HepG2 (cell line): ENCODE results near the gene TEDC2. TPM values are rescaled to one million over a fixed set of nuclear protein-coding genes. Genes with fewer than 3 reads are reported as not detected.

Experiments
- ATAC-seq: fragments of 200-7000 bp; cut with Tn5 transposase; 3 replicates; pipeline ENCODE4 v1.9.1; 2020; ENCODE audit warnings: mild to moderate bottlenecking, moderate library complexity
- BruUV-seq: library from RNA; stranded (reverse); fragments of 400-500 nt; replicated peaks from 2 replicates; lab custom pipeline; 2021; lab: Mats Ljungman, UMichigan
- CTCF ChIA-PET: fragments of 300-600 bp; formaldehyde crosslinking; extraction: SDS; loops from one replicate; lab custom pipeline; 2021; ENCODE audit warnings: low total read pairs, inconsistent platforms, low intra/inter-chr PET ratio; lab: Yijun Ruan, JAX
- POLR2A ChIA-PET: fragments of 350-600 bp; sonication (Branson Sonifier 250); formaldehyde crosslinking; loops from one replicate; lab custom pipeline; 2020; ENCODE audit warnings: antibody characterized with exemption, inconsistent platforms; lab: Yijun Ruan, JAX
- DNase-seq: peaks from one replicate; pipeline ENCODE4 v3.0.0-alpha.2; 2015; ENCODE audit warnings: low spot score
- FAIRE-seq: peaks from 3 replicates; lab custom pipeline; 2011; peaks lifted over from hg19 to GRCh38; lab: Jason Lieb, UNC
- H2AFZ ChIP-seq: one replicate; pipeline ENCODE4 v1.6.1; 2011; ENCODE audit warnings: low read length, inconsistent platforms
- H3K27ac ChIP-seq: fragments of 300-600 bp; 3 replicates; pipeline ENCODE4 v1.8.0; 2011; ENCODE audit warnings: mixed run types, mild to moderate bottlenecking, mixed read lengths, low read length, inconsistent platforms; ENCODE audit not compliant: insufficient read depth; ENCODE audit errors: extremely low read length
- H3K27me3 ChIP-seq, 2 experiments: fragments of 200-600 bp in 1 of 2; 2 replicates in 1 of 2; 3 replicates in 1 of 2; pipeline versions ENCODE4 v1.6.0 to v1.8.0; 2011; ENCODE audit warnings: low read length in 2 of 2, mild to moderate bottlenecking in 2 of 2, moderate library complexity in 2 of 2, inconsistent platforms in 1 of 2; ENCODE audit not compliant: insufficient read depth in 2 of 2, control insufficient read depth in 1 of 2
- H3K36me3 ChIP-seq, 2 experiments: fragments of 200-600 bp in 1 of 2; replicated peaks in 1 of 2; 2 replicates in 1 of 2; 3 replicates in 1 of 2; pipeline versions ENCODE4 v1.5.1 to v1.8.0; 2011; ENCODE audit warnings: low read length in 2 of 2, inconsistent platforms in 1 of 2; ENCODE audit not compliant: insufficient read depth in 2 of 2, control insufficient read depth in 1 of 2
- H3K4me1 ChIP-seq: 2 replicates; pipeline ENCODE4 v1.5.1; 2012; ENCODE audit warnings: low read length, inconsistent platforms; ENCODE audit not compliant: insufficient read depth
- H3K4me2 ChIP-seq: 2 replicates; pipeline ENCODE4 v1.6.0; 2011; ENCODE audit warnings: low read depth, low read length, inconsistent platforms
- H3K4me3 ChIP-seq, 3 experiments: fragments of 200-600 bp in 1 of 3; sonication (generic), shearing (Covaris generic) in 1 of 3; replicated peaks in 1 of 3; 2 replicates each; pipeline ENCODE4 v1.5.1; 2011 to 2016; ENCODE audit warnings: low read length in 3 of 3, inconsistent platforms in 2 of 3, low read depth in 2 of 3, mild to moderate bottlenecking in 2 of 3, control low read depth in 1 of 3, mixed read lengths in 1 of 3; ENCODE audit not compliant: insufficient read depth in 1 of 3
- H3K79me2 ChIP-seq: one replicate; pipeline ENCODE4 v1.6.1; 2011; ENCODE audit warnings: low read length, inconsistent platforms; ENCODE audit not compliant: insufficient read depth
- H3K9ac ChIP-seq: 2 replicates; pipeline ENCODE4 v1.6.0; 2011; ENCODE audit warnings: mild to moderate bottlenecking, low read depth, low read length, inconsistent platforms; ENCODE audit not compliant: insufficient read depth
- H3K9me3 ChIP-seq: 2 replicates; pipeline ENCODE4 v1.5.1; 2012; ENCODE audit warnings: mild to moderate bottlenecking, low read length
- H4K20me1 ChIP-seq: 2 replicates; pipeline ENCODE4 v1.6.0; 2011; ENCODE audit warnings: inconsistent platforms, mild to moderate bottlenecking, low read length, moderate library complexity; ENCODE audit not compliant: insufficient read depth
- ARNT ChIP-seq: fragments of 450-650 bp; IDR thresholded peaks from 2 replicates; pipeline ENCODE4 v1.6.1; 2017
- BRF2 ChIP-seq: sonication (generic); formaldehyde crosslinking; IDR thresholded peaks from 2 replicates; pipeline ENCODE4 v1.8.1; 2022; ENCODE audit warnings: mild to moderate bottlenecking, missing genetic modification reagents
- CTCF ChIP-seq: sonication (generic); formaldehyde crosslinking; IDR thresholded peaks from 2 replicates; pipeline ENCODE4 v1.5.0; 2020; ENCODE audit warnings: mild to moderate bottlenecking, missing genetic modification reagents, moderate library complexity
- E2F1 ChIP-seq: sonication (generic); formaldehyde crosslinking; IDR thresholded peaks from 2 replicates; pipeline ENCODE4 v1.5.0; 2020; ENCODE audit warnings: missing genetic modification reagents
- GABPA ChIP-seq, 2 experiments: IDR thresholded peaks; 2 replicates each; pipeline ENCODE4 v1.6.1; 2011 to 2016; ENCODE audit warnings: low read depth in 2 of 2, low read length in 1 of 2, missing biosample characterization in 1 of 2, missing genetic modification characterization in 1 of 2
- HDAC2 ChIP-seq: sonication (generic); formaldehyde crosslinking; IDR thresholded peaks from 2 replicates; pipeline ENCODE4 v1.4.0; 2020; ENCODE audit warnings: missing genetic modification reagents
- HIC2 ChIP-seq: sonication (generic); formaldehyde crosslinking; IDR thresholded peaks from 2 replicates; pipeline ENCODE4 v1.9.0; 2022; ENCODE audit warnings: low read depth, missing genetic modification reagents
- HIVEP1 ChIP-seq: sonication (generic); formaldehyde crosslinking; IDR thresholded peaks from 2 replicates; pipeline ENCODE4 v1.4.0; 2020; ENCODE audit warnings: mild to moderate bottlenecking, missing genetic modification reagents
- MAFK ChIP-seq, 2 experiments: IDR thresholded peaks in 1 of 2; conservative IDR thresholded peaks in 1 of 2; 2 replicates each; pipeline ENCODE4 v1.6.1; 2011; ENCODE audit warnings: improper control_type of control experiment in 2 of 2, low read length in 2 of 2
- MIER3 ChIP-seq: IDR thresholded peaks from 2 replicates; pipeline ENCODE4 v1.6.1; 2016; ENCODE audit warnings: missing compliant biosample characterization, borderline replicate concordance
- NR2F6 ChIP-seq, 2 experiments: IDR thresholded peaks; 2 replicates each; pipeline ENCODE4 v1.6.1; 2016; ENCODE audit warnings: antibody characterized with exemption in 1 of 2, mild to moderate bottlenecking in 1 of 2
- PCBP2 ChIP-seq: fragments of 200-400 bp; formaldehyde crosslinking; optimal IDR thresholded peaks from 2 replicates; pipeline ENCODE3; 2018; ENCODE audit warnings: low read length, low read depth; ENCODE audit not compliant: poor library complexity, severe bottlenecking
- SMARCC2 ChIP-seq: fragments of 450-650 bp; IDR thresholded peaks from 2 replicates; pipeline ENCODE4 v1.6.1; 2017; ENCODE audit warnings: antibody characterized with exemption, mild to moderate bottlenecking
- ZBTB42 ChIP-seq: sonication (generic); formaldehyde crosslinking; IDR thresholded peaks from 2 replicates; pipeline ENCODE4 v1.5.0; 2020; ENCODE audit warnings: mild to moderate bottlenecking, missing genetic modification reagents
- ZC3H13 ChIP-seq: sonication (generic); formaldehyde crosslinking; IDR thresholded peaks from 2 replicates; pipeline ENCODE4 v1.8.1; 2023; ENCODE audit warnings: mild to moderate bottlenecking, missing genetic modification reagents, moderate library complexity
- ZNF275 ChIP-seq: sonication (generic); formaldehyde crosslinking; IDR thresholded peaks from 2 replicates; pipeline ENCODE4 v1.8.0; 2022; ENCODE audit warnings: missing genetic modification reagents, mild to moderate bottlenecking, inconsistent platforms, borderline replicate concordance
- WGBS: methylation state at CpG from one replicate; pipeline ENCODE4 v1.1.6; 2017; ENCODE audit warnings: low lambda C conversion rate; 5-methylcytosine and 5-hydroxymethylcytosine counted together
- in situ Hi-C: cut with HindIII; loops from 2 replicates; pipeline ENCODE4 v1.10.0; 2017; ENCODE audit warnings: low pct_unique_long_range_greater_than_20kb; ENCODE audit not compliant: extremely low pct_ligation_motif_present
- intact Hi-C: fragments of 100-400 bp; cut with micrococcal nuclease; formaldehyde crosslinking; loops from one replicate; pipeline ENCODE4 v1.10.0; 2022; ENCODE audit not compliant: unreplicated experiment
- polyA plus RNA-seq, 8 experiments: library from polyadenylated mRNA; depleted of rRNA in 3 of 8; stranded (reverse) in 7 of 8; unstranded in 1 of 8; fragments of >200 nt; fragmentation: Illumina TruSeq in 4 of 8; extraction: Trizol in 4 of 8; gene quantifications; 2 replicates each; pipeline versions ENCODE4 v1.2.1 to v1.2.3, GENCODE V29; 2011 to 2016; ENCODE audit warnings: low read depth in 4 of 8, missing spikeins in 1 of 8, mixed read lengths in 1 of 8; ENCODE audit not compliant: insufficient read depth in 1 of 8
- total RNA-seq, 5 experiments: library from RNA; depleted of rRNA; stranded (reverse); fragments of >200 nt; fragmentation: Illumina TruSeq; extraction: Trizol; gene quantifications; 2 replicates each; pipeline ENCODE4 v1.2.3, GENCODE V29; 2016; ENCODE audit warnings: low read depth in 1 of 5

TEDC2 gene
- total and polyA plus RNA-seq, 2 of the 13 experiments (the other 11 are each of a cell fraction or from before 2014, with no cell fraction given): 6.2 to 24.4 TPM

- Histone ChIP-seq H3K9me3 (no peaks in the 10 kb centered on the region), H3K27ac (no peak overlapping the region), H3K27me3 (peaks cover 10 to 28% of the 10 kb centered on the region in 2 experiments), H2AFZ (no peak overlapping the region), H3K36me3 (no peaks in the 10 kb centered on the region), H3K4me3 (no peak overlapping the region), H3K9ac (no peak overlapping the region), H4K20me1 (no peaks in the 10 kb centered on the region), H3K4me2 (no peak overlapping the region), H3K79me2 (no peaks in the 10 kb centered on the region), H3K4me1 (peaks cover 17% of the 10 kb centered on the region)
- 60% methylated on average over 9 of the region's 25 CpGs for WGBS
- no TSS peak for BruUV-seq
- ChIA-PET CTCF (interaction anchor here (1.8 kb wide), 1 partner anchor 84 kb away, joined by 18 read pairs; the partner anchor contains the start of gene ABCA3), POLR2A (no interaction called here)
- FAIRE-seq (no peak), ATAC-seq (no peak), DNase-seq (no peak)
- intact Hi-C loops: loop anchor here (5.0 kb wide), 1 partner anchor 82 kb away; the partner anchor contains the start of gene ABCA3
- in situ Hi-C loops: loop anchor here (5.0 kb wide), 1 partner anchor 78 kb away; no protein-coding TSS in a partner anchor
- no peak for TF ChIP-seq CTCF (CRISPR knock-in tag)
- TF ChIP-seq NR2F6 (IDR thresholded peaks at IDR 0.05): no peak
- TF ChIP-seq NR2F6 (CRISPR knock-in tag; IDR thresholded peaks at IDR 0.05): no peak
- TF ChIP-seq HIC2 (CRISPR knock-in tag): no peak
- TF ChIP-seq PCBP2: no peak
- no peak for TF ChIP-seq ZNF275 (CRISPR knock-in tag)
- TF ChIP-seq MIER3 (CRISPR knock-in tag): no peak
- TF ChIP-seq E2F1 (CRISPR knock-in tag): no peak
- no peak for TF ChIP-seq HIVEP1 (CRISPR knock-in tag)
- no peak for TF ChIP-seq ZC3H13
- no peak for TF ChIP-seq MAFK (conservative IDR thresholded peaks at IDR 0.05 in 1 of 2, IDR thresholded peaks at IDR 0.05 in 1 of 2; ENCODE audit: low read length in 2 of 2)
- no peak for TF ChIP-seq GABPA (IDR thresholded peaks at IDR 0.05; ENCODE audit: low read depth, low read length)
- TF ChIP-seq GABPA (CRISPR knock-in tag; IDR thresholded peaks at IDR 0.05; ENCODE audit: low read depth): no peak
- TF ChIP-seq HDAC2 (CRISPR knock-in tag): no peak
- no peak for TF ChIP-seq BRF2 (CRISPR knock-in tag)
- no peak for TF ChIP-seq ARNT
- no peak for TF ChIP-seq SMARCC2
- no peak for TF ChIP-seq ZBTB42 (CRISPR knock-in tag)
Observed at GRCh38 chr16:2424061-2425007, 35.6 kb upstream of the TEDC2 start.
